C4-2B (cell line): ENCODE data around the gene DSCAM.

Experiments used
- CTCF ChIP-seq: fragments of 450-650 bp; conservative IDR thresholded peaks from 2 replicates; pipeline ENCODE4 v1.5.1; 2017; ENCODE audit warnings: mild to moderate bottlenecking
- ZFX ChIP-seq: fragments of 450-650 bp; IDR thresholded peaks from 2 replicates; pipeline ENCODE4 v1.6.1; 2017

DNA sequence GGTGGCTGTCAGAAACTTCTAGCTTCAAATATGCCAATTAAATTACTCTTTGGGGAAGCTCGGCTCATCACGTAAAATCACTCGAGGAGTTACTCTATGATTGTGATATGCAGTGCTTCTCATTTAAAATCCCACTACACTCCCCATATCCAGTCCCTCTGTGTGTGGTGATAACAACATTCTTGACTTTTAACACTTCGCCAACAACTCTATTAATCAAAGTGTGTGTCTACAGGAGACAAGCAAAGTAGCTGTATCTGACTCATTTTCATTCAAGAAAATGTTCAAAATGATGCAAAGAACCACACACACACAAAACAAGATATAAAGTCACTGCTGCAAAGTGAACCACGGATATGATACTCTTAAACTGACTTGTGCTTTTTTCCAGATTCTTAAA, 341.3 kb downstream of the DSCAM start:
- TF ChIP-seq CTCF (no peak), ZFX (no peak)
